ENCODE results near the gene VAV1. TPM values are rescaled to one million over a fixed set of nuclear protein-coding genes. Genes with fewer than 3 reads are reported as not detected.

The VAV1 gene
- total RNA-seq, 1 donor from 2014 or later = not detected

DNA sequence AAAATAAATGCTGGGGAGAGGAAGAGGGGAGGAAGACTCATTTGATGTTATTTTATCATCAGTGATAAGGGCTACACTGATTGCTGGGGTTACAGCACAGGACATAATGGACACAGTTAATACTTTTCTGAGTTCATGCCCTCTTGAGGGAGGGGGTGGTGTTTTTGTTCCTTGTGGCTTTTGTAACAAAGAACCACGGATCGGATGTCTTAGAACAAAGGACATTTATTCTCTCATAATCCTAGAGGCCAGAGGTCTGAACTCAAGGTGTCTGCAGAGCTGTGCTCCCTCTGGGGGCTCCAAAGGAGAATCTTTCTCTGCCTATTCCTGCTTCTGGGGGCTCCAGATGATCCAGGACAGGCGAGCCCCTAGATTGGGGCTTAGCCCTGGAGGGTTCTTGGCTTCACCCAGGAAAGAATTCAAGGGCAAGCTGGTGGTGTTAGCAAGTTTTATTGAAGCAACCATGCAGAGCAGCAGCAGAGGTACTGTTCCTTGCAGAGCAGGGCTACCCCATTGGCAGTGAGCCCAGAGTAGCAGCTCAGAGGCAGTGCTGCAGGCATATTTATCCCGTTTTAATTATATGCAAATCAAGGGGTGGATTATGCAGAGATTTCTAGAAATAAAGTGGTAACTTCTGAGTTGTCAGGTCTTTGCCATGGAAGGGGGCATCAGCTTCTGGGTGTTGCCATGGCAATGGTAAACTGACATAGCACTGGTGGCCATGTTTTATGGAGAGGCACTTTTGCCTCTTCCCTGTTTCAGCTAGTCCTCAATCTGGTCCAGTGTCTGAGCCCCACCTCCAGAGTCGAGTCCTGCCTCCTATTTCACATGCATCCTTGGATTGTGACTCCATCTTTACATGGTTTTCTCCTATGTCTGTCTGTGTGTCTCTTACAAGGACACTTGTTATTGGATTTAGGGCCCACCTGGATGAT lies 18.0 kb downstream of the VAV1 start:
- no peaks in the 10 kb centered on the region for H3K36me3 Mint-ChIP-seq (ENCODE audit: insufficient read depth)
- peaks cover 20% of the 10 kb centered on the region for H3K9me3 Mint-ChIP-seq (ENCODE audit: low read depth)
- no peak overlapping the region for H3K27ac Mint-ChIP-seq
- no peak for DNase-seq (ENCODE audit: low spot score, unreplicated experiment)
- TF ChIP-seq, protein P1, sequence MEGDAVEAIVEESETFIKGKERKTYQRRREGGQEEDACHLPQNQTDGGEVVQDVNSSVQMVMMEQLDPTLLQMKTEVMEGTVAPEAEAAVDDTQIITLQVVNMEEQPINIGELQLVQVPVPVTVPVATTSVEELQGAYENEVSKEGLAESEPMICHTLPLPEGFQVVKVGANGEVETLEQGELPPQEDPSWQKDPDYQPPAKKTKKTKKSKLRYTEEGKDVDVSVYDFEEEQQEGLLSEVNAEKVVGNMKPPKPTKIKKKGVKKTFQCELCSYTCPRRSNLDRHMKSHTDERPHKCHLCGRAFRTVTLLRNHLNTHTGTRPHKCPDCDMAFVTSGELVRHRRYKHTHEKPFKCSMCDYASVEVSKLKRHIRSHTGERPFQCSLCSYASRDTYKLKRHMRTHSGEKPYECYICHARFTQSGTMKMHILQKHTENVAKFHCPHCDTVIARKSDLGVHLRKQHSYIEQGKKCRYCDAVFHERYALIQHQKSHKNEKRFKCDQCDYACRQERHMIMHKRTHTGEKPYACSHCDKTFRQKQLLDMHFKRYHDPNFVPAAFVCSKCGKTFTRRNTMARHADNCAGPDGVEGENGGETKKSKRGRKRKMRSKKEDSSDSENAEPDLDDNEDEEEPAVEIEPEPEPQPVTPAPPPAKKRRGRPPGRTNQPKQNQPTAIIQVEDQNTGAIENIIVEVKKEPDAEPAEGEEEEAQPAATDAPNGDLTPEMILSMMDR (IDR thresholded peaks at IDR 0.05; ENCODE audit: unreplicated experiment) = no peak
- no peaks in the 10 kb centered on the region for H3K4me1 Mint-ChIP-seq (ENCODE audit: low read depth)
- no peak overlapping the region for H3K4me3 Mint-ChIP-seq (ENCODE audit: low read depth)
- peaks cover 4% of the 10 kb centered on the region for H3K27me3 Mint-ChIP-seq

DNA sequence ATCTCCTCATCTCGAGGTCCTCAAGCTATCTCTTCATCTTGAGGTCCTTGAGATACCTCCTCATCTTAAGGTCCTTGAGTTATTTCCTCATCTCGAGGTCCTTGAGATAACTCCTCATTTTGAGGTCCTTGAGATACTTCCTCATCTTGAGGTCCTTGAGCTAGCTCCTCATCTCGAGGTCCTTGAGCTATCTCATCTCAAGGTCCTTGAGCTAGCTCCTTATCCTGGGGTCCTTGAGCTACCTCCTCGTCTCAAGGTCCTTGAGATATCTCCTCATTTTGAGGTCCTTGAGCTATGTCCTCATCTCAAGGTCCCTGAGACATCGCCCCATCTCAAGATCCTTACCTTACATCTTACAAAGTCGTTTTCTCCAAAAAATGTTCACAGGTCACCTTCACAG lies 18.7 kb downstream of the VAV1 start:
- Mint-ChIP-seq H3K27me3 (peaks cover 4% of the 10 kb centered on the region), H3K9me3 (ENCODE audit: low read depth) (peaks cover 20% of the 10 kb centered on the region), H3K36me3 (ENCODE audit: insufficient read depth) (no peaks in the 10 kb centered on the region), H3K4me1 (ENCODE audit: low read depth) (no peaks in the 10 kb centered on the region), H3K27ac (no peak overlapping the region), H3K4me3 (ENCODE audit: low read depth) (no peak overlapping the region)
- DNase-seq (ENCODE audit: low spot score, unreplicated experiment) = no peak
- TF ChIP-seq, protein P1 (IDR thresholded peaks at IDR 0.05; ENCODE audit: unreplicated experiment) = no peak

DNA sequence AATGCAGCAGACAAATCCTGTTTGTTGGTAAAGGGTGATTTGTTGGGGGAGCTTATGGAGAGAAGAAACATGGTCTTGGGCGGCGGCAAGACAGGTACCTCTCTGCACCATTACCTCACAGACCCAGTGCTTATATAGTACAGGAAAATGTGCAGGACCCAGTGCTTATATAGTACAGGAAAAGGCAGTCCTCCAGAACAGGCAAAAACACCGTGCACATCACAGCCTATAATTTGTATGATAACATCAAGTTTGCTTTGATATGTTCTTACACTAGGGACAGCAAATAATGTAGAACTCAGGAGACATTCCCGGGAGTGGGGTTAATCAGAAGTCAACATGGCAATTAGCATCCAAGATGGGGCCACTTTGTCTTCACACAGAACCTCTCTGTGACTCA lies 20.9 kb downstream of the VAV1 start:
- TF ChIP-seq, protein P1 (IDR thresholded peaks at IDR 0.05; ENCODE audit: unreplicated experiment) = no peak
- DNase-seq (ENCODE audit: low spot score, unreplicated experiment) = no peak
- Mint-ChIP-seq H3K27ac (no peak overlapping the region), H3K4me3 (ENCODE audit: low read depth) (no peak overlapping the region), H3K36me3 (ENCODE audit: insufficient read depth) (no peaks in the 10 kb centered on the region), H3K9me3 (ENCODE audit: low read depth) (peaks cover 24% of the 10 kb centered on the region), H3K4me1 (ENCODE audit: low read depth) (no peaks in the 10 kb centered on the region), H3K27me3 (peaks cover 4% of the 10 kb centered on the region)

DNA sequence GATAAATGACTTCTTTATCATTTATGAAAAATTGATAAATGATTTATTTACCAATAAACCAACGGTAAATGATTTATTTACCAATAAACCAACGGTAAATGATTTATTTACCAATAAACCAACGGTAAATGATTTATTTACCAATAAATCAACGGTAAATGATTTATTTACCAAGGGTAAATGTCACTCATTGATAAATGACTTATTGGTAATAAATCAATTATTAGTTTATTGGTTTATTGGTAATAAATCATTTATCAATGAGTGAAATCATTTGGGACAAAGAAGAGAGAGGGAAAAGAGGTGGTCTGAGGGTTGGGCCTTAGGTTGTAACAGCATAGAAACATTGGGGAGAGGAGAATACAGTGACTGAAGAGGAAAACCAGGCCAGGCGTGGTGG lies 21.5 kb downstream of the VAV1 start:
- TF ChIP-seq, protein P1 (IDR thresholded peaks at IDR 0.05; ENCODE audit: unreplicated experiment) = no peak
- no peak overlapping the region for H3K4me3 Mint-ChIP-seq (ENCODE audit: low read depth)
- H3K36me3 Mint-ChIP-seq (ENCODE audit: insufficient read depth) = no peaks in the 10 kb centered on the region
- peaks cover 4% of the 10 kb centered on the region for H3K27me3 Mint-ChIP-seq
- no peak for DNase-seq (ENCODE audit: low spot score, unreplicated experiment)
- H3K9me3 Mint-ChIP-seq (ENCODE audit: low read depth) = peaks cover 24% of the 10 kb centered on the region
- H3K27ac Mint-ChIP-seq = no peak overlapping the region
- H3K4me1 Mint-ChIP-seq (ENCODE audit: low read depth) = no peaks in the 10 kb centered on the region

DNA sequence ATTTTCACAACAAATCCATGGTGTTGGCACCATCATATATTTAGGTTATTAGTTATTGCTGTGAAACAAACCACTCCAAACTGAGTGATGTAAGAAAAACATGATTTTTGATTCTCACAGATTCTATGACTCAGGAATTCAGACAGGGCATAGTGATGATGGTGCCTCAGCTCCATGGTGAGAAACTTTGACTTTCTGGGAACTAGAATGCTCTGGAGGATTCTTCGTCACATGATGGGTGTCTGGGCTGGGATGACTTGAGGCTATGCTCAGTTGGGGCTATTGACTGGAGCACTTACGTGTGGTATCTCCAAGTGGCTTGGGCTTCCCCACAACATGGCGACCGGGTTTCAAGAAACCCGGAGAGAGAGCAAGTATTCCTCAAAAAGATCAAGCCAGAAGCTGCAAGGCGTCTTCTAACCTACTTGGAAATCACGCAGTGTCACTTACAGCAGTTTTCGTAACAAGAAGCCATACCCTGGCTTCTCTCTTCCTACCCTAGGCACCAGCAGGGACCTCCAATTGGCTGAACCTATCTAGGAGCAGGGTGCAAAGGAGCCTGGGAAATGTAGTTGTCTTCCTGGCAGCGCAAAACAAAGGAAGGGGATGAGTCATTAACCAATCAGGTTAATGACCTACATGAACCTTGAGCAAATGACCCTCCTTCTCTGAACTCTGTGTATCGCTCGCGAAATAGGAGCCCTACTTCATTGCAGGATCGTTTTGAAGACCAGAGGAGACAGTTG lies 22.4 kb downstream of the VAV1 start:
- peaks cover 4% of the 10 kb centered on the region for H3K27me3 Mint-ChIP-seq
- peaks cover 24% of the 10 kb centered on the region for H3K9me3 Mint-ChIP-seq (ENCODE audit: low read depth)
- H3K36me3 Mint-ChIP-seq (ENCODE audit: insufficient read depth) = no peaks in the 10 kb centered on the region
- H3K4me1 Mint-ChIP-seq (ENCODE audit: low read depth) = no peaks in the 10 kb centered on the region
- no peak overlapping the region for H3K4me3 Mint-ChIP-seq (ENCODE audit: low read depth)
- TF ChIP-seq, protein P1 (IDR thresholded peaks at IDR 0.05; ENCODE audit: unreplicated experiment) = no peak
- DNase-seq (ENCODE audit: low spot score, unreplicated experiment) = no peak
- H3K27ac Mint-ChIP-seq = no peak overlapping the region

All from progenitor cell of endocrine pancreas (in vitro differentiated cells).